CMK (cell line): ENCODE results near the gene TBC1D19.

ENCODE experiments used
- DNase-seq: peaks from one replicate; pipeline ENCODE4 v3.0.0-alpha.2; 2010; ENCODE audit warnings: low read depth

TBC1D19 gene

DNA sequence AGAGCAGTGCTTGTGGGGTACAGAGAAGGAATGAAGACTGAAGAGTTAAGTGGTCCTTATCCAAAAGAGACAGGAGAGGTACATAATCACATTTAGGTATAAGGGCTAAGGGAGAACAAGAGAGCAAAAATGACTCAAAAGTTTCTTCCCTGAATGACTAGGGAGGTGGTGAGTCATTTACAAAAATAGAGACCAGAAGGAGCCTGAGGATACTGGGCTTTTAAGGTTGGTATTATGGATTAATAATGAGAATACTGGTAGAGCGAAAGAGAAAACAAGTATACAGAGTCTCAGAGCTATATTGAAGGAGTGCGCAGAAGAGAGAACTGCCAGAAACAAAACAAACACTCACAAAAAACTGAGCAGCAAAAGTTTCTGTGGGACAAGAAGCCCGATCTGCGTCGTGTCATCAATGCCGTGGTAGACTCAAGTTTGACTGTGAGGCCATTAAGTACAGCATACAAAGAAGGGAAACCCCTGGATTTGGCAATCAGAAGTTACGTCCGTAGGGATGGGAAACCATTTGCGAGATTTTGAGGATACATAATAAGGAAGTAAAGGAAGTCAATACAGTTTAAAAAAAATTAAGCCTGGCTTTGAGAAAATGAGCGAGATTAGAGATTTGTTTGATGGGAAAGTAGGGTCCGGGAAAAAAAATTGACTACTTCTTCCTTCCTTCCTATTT, 147.6 kb downstream of the TBC1D19 start:
- DNase-seq, result no peak

DNA sequence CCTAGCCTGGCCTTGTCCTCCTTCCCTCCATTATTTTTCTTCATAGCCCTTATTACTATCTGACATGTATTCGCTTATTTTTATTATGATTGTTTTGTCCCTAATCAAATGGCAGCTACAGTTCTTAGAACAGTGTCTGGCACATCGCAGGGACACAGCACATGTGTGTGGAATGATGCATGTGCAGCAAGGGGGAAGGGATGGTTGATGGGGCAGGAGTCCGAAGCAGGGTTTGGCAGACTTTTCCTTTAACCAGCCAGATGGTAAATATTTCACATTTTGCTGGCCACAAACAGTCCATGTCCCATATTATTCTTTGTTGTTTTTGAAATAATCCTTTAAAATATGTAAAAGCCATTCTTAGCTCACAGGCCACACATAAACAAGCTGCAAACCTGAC, 148.5 kb downstream of the TBC1D19 start:
- no peak for DNase-seq

DNA sequence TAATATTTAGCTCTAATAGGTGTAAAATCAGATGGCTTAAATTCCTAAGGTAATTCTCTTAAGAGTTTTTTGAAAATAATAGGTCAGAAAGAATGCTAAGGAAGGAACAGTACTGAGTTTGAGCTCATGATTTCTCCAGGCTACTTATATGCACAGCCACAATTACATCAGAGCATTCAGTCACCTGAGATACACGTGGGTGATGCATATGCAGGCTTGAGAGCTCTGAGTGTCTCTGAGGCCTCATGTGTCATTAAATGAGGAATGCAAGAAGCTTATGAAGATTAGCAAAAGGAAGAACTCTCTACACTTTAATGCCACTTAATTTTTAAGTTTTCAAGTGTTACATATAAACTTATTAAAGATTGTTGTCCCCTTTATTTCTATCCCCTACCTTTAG, 152.7 kb downstream of the TBC1D19 start:
- DNase-seq, result no peak

DNA sequence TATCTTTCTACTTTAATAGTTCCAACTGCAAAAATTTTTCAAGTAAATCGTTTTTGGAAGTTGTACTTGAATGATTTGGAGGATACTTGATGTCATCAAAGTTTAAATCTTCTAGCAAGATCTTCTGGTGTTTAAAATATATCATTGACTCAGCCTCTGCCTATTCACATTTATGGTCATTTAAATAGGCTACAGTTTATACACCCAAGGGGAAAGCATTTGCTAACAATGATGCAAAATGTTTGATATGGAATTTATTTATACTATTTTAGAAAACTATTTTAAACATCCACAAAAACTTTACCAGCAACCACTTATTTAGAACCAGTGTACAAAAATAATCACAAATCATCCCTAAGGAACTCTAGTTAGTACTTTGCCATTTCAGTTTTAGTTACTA, 153.5 kb downstream of the TBC1D19 start:
- no peak for DNase-seq

DNA sequence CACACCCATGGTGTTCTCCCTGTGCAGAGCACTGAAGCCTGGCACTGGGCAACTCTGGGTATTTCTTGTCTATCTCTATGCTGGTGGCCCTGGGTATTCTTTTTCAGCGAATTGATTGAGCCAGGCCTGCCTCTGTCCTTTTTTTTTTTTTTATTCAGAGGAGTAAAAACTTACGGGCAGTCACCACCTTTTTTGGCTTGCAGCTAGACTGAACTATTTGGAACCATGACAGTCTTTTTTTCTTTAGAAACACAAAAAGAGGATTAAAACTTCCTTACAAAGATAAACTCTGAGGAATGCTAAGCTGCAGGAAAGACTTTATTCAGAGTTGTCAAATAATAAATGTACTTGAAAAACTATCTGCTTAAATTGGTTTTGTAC, 157.6 kb downstream of the TBC1D19 start:
- DNase-seq, result no peak

- no peak for DNase-seq
Observed at GRCh38 chr4:26746802-26747213, 162.9 kb downstream of the TBC1D19 start.

GRCh38 chr4:26748811-26749210, 164.9 kb downstream of the TBC1D19 start:
- no peak for DNase-seq

- DNase-seq, result no peak
Observed at GRCh38 chr4:26749867-26750266, 166.0 kb downstream of the TBC1D19 start.

DNA sequence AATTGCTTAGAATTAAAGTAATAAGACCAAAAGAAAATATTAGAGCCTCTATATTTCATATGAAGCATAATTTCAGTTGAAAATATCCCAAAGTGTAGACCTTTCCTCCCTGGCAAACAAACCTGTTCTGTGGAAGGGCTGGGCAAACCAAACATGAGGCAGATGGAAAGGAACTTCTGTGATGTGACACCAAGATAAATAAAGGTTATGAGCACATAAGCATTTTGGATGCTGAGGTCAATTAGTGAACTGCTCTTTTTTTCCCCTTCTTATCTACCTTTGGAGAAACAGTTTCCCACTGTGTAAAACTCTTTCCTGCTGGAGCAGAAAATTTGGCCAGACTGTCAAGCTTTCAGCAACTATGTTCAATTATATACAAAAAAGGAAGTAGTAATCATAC, 167.1 kb downstream of the TBC1D19 start:
- DNase-seq, result no peak

GRCh38 chr4:26751838-26752237, 168.0 kb downstream of the TBC1D19 start:
- no peak for DNase-seq

- no peak for DNase-seq
Observed at GRCh38 chr4:26753187-26753586, 169.3 kb downstream of the TBC1D19 start.

- no peak for DNase-seq
Observed at GRCh38 chr4:26753617-26754016, 169.7 kb downstream of the TBC1D19 start.

GRCh38 chr4:26757751-26758150, 173.9 kb downstream of the TBC1D19 start:
- DNase-seq, result no peak

DNA sequence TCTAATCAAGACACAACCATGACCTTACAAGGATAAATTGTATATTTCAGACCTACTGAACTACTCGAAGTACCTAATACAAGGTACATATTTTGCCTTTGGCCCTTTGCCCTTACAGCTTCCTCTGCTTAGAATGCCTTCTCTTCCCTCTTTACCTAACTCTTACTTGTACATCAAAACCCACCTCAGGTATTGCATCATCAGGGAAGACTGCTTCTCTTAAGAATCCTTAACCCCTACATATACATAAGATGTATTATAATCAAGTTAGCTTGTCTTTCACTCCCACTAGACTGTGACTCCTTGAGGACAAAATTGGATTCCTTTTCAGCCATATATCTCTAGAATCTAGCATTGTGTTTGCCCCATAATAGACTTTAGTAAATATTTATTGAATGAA, 175.0 kb downstream of the TBC1D19 start:
- no peak for DNase-seq

- no peak for DNase-seq
Observed at GRCh38 chr4:26762650-26763049, 178.8 kb downstream of the TBC1D19 start.

DNA sequence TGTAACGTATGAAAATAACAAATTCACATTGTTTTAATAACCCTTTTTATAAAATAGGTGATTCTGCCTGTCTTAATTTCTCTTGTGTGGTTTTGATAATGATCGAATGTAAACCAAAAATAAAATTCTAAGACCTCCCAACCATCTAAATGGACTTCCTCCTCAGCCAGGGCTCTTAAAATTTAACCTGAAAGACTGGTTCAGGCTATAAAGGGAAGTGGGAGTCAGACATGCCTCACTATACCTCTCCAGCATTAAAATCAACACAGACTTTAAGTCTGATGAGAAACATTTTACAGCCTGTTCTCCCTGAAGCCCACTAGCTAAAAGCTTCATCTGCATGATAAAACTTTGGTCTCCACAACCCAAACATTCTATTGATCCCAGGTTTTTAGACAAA, 179.2 kb downstream of the TBC1D19 start:
- no peak for DNase-seq

- DNase-seq, result no peak
Observed at GRCh38 chr4:26763648-26764047, 179.8 kb downstream of the TBC1D19 start.

DNA sequence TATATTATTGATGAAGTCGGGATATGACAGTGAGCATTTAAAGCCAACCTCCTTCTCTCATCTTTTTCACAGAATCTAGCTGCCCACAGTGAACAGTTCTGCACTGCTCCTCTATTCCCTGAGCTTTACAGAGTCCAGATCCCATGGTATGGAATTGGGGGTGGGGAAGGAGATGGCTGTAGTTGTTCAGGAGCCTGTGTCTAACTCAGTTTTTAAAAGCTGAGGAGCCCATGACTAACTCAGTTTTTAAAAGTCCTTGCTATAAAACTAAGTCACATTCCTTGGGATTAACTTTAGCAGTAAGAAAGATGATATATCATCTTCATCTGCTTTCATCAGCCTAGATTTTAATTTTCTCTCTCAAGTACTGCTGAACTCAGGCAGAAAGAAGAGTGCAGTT, 180.3 kb downstream of the TBC1D19 start:
- DNase-seq, result no peak

DNA sequence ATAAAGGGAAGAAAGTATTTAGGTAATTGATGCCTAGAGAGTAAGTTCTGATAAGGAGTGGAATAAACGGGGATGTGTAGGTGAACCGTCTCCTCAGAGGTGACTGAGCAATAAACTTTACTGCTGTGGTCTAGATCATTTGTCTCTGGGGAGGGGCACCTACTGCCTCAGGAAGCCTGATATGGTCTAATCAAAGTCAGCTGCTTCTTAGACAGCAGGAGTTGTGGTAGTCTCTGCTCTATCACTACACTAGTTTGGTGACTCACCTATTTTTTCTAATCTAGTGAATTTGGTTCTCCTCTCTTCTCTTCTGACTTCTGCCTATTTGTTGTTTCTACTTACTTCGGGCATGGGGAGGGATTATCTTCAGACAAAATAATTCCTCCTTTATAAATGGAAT, 181.6 kb downstream of the TBC1D19 start:
- DNase-seq, result no peak

DNA sequence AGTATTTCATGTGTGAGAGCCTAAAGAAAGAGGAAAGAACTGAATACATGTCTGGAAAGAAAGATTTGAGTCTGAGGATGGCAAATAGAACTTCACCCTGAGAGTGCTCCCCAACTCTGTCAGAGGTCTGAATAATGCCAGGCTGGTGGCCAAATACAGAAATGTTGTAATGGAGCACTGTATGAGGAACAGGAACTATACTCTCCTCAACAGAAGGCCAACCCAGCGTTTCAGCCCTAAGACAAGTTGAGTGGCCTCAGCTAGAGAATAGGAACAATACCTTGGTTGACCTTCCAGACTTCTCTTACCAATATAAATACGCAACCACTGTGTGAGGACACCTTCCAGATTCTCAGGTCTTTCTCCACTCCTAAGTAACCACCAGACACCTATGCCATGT, 182.3 kb downstream of the TBC1D19 start:
- DNase-seq, result no peak

- DNase-seq, result no peak
Observed at GRCh38 chr4:26772096-26772873, 188.4 kb downstream of the TBC1D19 start.

- no peak for DNase-seq
Observed at GRCh38 chr4:26779224-26779623, 195.3 kb downstream of the TBC1D19 start.

DNA sequence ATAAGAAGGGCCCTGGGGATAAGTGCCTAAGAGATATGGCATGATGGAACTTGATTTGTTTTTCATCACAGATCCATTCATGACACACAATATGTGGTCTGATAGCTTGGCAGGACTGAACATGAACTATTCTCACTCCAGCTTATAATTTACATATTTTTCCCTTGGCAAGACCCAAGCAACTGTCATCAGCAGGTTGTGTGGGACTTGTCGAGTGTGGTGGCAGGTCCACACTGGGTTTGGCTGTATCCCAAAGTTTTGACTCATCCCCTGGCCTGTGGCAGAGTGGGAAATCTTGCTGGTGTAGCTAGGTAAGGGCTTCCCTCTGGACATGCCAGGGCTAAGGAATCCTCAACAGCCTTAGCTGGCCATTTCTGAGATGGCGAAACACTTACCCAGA, 195.8 kb downstream of the TBC1D19 start:
- DNase-seq, result no peak

GRCh38 chr4:26780539-26780938, 196.7 kb downstream of the TBC1D19 start:
- no peak for DNase-seq
